ENCODE data around the gene ZC3H13. TPM values are rescaled to one million over a fixed set of nuclear protein-coding genes. Genes with fewer than 3 reads are reported as not detected.

The ZC3H13 gene
- polyA plus RNA-seq, 3 donors, result 70.1 to 83.0 (median 73.2) TPM

DNA sequence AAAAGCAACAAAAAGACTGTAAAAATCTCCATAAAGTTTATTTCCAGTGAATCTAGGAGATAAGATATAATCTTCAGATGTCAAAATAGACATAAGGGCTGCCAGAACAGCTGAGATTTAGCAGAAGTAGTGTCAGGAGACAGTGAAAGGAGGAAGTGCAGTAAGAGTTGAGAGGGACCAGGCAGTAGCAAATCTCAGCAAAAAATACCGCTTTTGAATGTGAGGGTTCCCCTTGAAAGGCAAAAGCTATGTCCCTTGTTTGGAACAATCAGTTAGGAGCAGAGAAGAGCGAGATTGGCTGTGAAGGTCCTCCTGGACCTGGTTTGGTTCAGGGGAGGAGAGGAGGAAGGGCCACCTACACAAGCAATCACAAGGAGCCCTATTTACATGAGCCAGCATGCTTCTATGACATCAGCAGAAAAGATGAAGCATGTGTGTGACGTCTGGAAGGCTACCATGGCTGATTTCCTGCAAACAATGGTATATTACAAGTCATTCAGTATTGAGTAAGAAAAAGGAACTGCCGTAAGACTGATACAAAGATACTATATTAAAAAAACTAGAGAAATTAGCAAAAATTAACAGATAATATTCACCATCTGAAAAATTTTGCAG is 102.1 kb downstream of the ZC3H13 start:
- DNase-seq (ENCODE audit: low read depth in 3 of 3, low spot score in 2 of 3), result no peak

DNA sequence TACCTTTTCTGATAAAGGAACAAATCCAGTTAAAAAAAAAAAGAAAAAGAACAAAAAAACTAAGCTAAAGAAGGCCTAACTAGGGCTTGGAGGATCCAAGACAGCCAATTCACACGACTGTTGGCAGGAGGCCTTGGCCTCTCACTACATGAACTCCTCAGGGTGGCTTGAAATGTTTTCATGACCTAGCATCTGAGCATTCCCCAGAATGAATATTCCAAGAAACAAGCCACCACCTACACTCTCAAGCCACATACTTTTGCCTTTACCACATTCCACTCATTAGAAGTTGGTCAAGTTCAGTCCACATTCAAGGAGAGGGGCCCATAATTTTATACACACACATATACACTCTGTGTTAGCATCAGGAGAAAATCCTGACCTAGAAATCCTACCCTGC is 103.4 kb downstream of the ZC3H13 start:
- no peak for DNase-seq (ENCODE audit: low read depth in 3 of 3, low spot score in 2 of 3)

DNA sequence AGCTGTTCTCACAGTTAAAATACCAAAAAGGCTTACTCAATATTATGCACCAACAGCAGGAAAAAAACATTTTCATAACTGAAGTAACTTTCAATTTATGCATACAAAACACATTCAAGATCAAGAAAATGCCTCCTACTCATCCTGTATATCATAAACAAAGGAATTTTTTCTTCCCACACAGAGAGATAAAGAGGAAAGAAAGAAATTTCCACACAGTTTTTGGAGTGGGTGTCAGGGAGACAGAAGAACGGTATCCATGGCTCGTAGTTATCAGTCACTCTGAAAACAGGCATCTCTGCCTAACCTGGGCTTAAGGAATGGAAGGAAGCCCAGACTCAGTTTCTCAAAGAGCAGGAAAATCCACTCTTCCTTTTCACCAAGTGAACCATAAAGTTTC is 108.6 kb downstream of the ZC3H13 start:
- DNase-seq (ENCODE audit: low read depth in 3 of 3, low spot score in 2 of 3), result no peak

DNA sequence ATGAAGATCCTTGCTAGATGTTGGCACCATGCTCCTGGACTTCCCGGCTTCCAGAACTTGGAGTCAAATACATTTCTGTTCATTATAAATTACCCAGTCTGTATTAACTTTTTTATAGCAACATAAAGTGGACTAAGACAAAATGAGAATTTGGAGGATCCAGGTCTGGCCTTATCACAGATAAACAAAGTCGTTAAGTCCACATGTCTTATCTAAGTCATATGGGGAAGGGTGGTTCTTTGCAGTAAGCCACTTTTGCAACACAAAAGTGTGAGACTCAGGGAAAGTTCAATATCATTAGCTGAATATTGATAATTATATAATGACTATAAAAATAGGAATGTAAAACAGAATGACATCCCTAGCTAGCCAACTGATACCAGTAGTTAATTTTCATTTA is 109.4 kb downstream of the ZC3H13 start:
- DNase-seq (ENCODE audit: low read depth in 3 of 3, low spot score in 2 of 3), result no peak

DNA sequence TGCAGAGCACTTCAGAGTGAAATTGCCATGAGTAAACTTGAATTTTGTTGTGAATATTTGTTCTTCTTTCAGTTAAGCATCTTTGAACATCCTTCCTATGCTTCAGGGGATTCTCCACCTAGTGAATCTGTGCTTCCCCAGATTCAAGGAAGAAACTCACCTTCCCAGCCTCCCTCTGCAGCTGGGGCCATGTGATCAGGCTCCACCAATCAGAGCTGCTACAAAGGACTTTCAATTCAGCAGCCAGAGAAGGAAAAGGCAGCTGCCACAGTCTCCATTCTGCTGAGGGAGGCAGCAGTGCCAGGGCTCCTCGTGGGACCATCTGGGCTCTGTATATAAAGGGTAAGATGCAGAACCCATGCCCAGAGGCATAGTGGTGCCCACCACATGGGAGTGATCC is 111.3 kb downstream of the ZC3H13 start:
- DNase-seq (ENCODE audit: low read depth in 3 of 3, low spot score in 2 of 3), result no peak

DNA sequence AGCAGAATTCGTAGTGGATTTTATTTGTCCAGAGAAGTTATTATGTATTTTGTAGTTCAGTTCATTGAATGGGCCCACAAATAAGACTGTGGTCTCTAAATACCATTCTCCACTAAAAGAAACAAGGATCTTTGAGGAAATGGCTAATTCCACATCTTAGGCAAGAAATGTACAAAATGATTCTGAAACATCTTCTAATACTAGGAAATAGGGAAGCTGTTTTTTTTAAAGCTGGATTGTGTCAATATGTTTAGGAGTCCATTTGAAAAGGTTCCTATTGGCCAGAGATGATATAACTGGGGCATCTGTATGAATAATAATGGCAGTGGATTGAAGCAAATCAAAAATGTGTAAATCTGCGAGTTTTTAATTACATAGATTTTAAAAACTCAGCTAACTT is 112.5 kb downstream of the ZC3H13 start:
- DNase-seq (ENCODE audit: low read depth in 3 of 3, low spot score in 2 of 3), result no peak

DNA sequence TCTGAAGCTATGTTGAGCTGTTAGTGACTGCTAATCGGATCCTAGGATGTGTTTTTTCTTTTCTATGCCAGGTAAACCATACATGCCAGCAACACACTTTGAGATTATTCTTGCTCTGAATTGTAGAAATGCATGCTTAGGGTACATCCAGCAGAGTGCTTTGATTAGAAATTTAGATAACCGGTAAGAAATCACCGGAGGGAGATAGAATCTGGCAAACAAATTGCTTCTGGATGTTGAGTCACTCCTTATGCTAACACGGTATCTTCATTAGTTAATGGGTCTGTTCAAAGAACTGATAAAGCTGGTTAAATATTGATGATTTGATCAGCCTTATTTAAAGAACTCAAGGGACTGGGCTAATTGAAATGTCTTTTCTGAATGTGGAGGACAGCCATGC is 115.9 kb downstream of the ZC3H13 start:
- DNase-seq (ENCODE audit: low read depth in 3 of 3, low spot score in 2 of 3), result no peak

DNA sequence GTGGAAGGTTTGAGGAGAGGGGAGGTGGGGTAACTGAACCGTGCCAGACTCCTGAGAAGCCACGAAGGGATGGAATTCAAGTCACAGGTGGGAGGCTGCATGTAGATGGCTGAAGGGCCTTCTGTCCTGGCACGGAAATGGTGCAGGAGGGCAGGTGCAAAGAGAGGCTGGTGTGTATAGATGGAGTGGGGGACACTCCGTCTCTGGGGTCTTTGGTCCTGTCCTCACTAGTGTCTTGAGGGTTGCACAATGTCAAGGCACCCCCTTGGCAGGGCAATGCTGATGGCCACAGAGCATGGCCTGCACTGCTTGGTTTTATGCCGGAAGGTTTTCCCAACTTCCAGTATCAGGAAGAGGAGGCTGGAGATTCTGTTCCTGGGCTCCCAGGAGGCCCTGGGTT is 118.3 kb downstream of the ZC3H13 start:
- DNase-seq (ENCODE audit: low read depth in 3 of 3, low spot score in 2 of 3), result no peak

DNA sequence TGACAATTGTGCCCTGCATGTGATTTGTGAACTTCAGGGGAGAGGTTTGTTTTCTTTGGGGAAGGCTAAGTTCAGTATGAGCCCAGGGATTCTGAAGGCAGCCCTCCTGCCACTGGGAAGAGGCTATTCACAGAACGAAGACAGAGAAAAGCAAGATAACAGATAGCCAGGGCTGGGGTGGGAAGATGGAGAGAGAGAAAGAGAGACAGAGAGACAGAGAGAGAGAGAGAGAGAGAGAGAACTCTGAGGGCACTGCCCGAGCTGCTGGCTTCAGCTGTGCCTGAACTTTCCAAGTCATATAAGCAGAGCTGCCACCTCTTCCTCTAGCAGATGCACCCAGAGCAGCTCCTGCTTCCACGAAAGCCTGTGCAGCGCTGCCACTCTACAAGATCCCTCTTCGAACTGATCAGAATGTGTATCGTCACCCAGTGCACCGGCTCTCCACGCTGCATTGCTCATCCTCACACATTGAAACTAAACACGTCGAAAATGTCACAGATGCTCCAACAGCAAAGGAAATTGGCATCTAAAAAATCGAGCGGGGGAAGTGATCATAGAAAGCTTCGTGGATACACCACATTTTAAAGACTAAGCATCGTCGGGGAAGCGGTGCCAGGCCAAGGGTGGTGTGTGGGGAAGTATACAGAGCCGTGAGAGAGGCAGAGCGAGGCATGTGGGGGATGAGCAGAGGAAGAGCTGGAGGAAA is 119.2 kb downstream of the ZC3H13 start:
- DNase-seq (ENCODE audit: low read depth in 3 of 3, low spot score in 2 of 3), result no peak

DNA sequence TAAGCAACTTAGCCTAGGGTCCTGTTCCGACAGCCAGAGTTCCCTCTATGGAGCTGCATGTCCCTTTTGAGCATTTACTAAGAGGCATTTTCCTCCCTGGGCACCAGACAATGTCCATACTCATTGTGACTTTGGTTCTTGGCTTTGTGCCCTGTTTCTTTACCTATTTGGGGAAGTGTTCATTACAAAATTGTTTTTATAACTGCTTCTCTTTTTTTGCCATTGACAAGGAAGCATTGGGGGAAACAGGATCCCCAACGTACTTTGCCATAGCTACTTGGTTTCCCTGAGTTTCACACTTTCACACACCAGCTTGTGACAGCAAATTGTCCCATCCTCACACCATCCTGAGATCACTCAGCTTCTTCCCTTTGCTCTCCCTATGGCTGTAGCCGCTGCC is 119.9 kb downstream of the ZC3H13 start:
- DNase-seq (ENCODE audit: low read depth in 3 of 3, low spot score in 2 of 3), result no peak

DNA sequence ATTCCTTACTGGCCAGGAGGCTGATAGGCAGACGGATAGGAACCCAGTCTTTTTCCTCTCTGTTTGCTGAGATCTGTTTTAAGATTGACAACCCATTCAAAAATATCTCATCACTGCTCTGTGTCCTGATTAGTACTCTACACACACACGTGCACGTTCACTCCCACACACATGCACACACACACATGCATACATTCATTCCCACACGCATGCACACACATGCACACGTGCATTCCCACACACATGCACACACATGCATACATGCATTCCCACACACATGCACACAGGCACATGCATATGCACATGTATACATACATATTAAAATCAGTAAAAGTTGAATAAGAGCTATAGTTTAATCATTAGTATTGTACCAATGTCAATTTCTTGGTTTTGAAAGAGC is 120.4 kb downstream of the ZC3H13 start:
- no peak for DNase-seq (ENCODE audit: low read depth in 3 of 3, low spot score in 2 of 3)

DNA sequence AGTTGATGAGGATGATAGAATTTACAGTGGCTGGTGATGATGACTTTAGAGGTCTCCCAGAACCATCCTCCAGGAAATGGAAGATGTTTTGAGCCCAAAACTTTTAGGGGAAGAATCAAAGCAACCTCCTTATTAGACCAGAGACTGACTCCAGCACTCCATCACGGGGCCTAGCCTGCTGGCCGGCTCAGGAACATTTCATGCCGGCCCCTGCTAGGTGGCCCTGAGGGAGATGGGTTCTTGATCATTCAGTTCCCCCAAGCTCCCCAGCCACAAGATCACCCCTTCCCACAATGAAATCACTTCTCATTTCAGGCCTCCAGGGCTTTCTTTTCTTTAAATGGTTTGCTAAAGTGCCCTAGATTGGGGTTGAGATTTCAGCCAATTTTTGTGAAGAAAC is 121.3 kb downstream of the ZC3H13 start:
- no peak for DNase-seq (ENCODE audit: low read depth in 3 of 3, low spot score in 2 of 3)

DNA sequence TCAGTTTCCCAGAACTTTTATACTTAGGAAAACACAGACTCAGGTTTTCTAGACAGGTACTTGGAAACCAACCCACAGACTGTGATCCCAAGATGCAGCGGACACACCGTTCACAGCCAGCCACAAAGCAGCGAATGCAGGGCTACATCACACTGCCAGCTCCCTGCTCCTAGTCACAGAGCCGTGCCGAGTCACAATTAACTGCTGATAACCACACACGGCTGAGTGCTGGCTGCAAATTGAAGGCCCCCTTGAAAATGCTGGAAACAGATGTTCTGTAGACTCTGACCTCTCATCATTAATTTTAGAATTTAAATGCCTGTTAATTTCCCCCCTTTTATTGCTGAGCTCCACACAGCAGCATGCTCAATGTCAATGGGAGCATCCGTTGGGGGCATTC is 122.4 kb downstream of the ZC3H13 start:
- no peak for DNase-seq (ENCODE audit: low read depth in 3 of 3, low spot score in 2 of 3)

DNA sequence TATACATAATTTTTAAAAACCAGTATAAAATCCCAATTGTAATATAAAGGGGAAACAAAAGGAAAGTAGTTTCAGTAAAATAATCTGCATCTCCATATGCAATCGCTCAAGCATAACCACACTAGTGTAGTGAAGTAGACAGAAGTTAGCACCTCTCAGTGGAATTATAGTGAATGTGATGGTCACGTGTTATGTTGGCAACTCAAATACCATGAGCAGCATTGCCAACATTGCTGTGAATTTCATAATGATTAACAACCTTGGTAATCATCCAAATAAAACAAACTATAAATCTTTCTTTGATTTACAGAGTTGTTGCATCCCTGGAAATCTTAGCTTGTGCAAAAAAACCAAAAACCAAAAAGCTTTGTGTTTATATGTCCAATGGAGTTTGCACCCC is 123.7 kb downstream of the ZC3H13 start:
- DNase-seq (ENCODE audit: low read depth in 3 of 3, low spot score in 2 of 3), result no peak

DNA sequence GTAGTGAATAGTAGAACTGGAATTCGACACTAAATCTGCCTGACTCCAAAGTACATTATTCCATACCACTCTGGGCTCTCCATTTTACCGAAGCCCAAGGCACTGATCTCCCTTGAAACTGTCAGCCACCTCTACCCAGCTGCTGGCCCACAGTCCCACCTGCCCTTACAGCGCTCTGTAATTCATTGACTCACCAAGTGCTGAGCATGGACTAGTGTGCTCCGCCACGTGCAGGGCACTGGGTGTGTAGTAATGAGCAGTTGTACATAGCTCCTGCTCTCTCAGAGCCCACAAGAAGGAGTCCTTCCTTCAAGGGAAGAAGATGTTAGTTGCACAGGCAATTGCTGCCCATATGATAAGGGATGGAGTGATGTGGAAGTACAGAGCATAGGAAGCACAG is 124.4 kb downstream of the ZC3H13 start:
- no peak for DNase-seq (ENCODE audit: low read depth in 3 of 3, low spot score in 2 of 3)

DNA sequence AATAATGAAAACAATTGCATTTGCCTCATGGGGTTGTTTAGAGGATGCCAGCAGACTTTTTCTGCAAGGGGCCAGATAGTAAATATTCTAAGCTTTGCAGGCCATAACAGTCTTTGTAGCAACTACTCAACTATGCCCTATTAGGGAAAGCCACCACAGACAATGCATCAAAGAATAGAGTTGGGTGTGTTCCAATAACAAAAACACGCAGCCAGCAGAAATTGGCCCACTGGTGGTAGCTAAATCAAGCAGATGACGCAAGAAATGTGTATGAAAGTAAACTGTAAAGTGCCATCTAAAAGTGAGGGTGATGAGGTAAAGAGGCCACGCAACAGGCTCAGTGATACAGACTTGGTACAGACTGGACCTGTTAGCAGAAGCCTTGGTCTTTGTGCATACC is 125.8 kb downstream of the ZC3H13 start:
- no peak for DNase-seq (ENCODE audit: low read depth in 3 of 3, low spot score in 2 of 3)

DNA sequence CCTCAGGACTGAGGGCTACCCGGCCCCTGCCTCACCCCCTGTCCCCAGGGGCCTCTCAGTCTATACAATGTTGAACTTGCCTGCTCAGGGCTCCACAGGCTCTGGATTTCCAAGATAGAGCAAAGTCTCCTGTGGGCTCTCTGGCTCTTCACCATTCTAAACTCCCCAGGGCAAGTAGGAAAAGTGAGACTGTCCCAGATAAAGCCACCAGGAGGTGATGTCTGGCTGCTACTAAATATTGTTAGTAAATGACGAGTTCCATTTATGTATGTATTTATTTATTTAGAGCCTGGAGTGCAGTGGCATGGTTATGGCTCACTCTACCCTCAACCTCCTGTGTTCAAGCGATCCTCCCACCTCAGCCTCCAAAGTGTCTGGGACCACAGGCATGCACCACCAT is 127.4 kb downstream of the ZC3H13 start:
- DNase-seq (ENCODE audit: low read depth in 3 of 3, low spot score in 2 of 3), result no peak

DNA sequence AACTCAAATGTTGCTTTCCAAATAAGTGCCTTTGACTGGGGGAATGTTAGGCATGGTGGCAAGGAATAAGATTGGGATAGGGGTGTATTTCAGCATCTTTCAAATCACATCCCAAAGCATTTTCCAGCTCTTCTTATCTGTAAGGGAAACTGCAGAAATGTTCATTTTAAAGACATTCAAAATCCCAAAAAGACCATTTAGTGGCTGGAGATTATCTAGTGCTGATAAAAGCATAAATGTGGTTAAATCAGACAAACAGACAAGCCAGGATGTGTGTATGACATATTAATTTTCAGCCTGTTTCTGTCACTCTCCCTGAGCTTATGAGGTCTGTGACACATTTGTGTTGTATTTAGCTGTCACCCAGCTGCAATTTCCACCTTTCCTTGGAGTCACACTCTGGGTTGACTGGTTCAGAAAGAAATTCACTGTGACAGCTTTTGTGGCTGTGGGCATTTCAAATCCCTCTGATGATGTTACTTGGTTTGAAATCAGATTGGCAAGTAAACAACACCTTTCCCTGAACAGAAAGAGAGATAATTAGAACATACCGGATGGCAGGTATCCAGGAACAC is 131.3 kb downstream of the ZC3H13 start:
- DNase-seq (ENCODE audit: low read depth in 3 of 3, low spot score in 2 of 3), result no peak

DNA sequence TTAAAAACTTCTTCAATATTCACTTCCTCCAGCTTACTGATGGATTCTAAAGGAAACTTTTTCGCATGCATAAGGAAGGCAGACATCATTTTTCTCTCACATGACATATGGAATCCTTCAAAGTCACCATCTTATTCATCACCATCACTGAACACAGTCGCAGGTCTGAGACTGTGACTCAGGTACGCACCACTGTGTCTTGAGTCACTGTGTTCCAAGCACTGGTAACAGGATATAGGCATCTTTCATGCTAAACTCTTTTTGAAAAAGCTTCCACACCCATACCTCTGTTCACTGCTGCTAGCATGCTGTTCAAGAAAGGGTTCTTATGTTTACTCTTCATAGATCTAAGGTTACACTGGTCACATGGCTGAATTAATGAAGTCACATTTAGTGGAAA is 133.9 kb downstream of the ZC3H13 start:
- DNase-seq (ENCODE audit: low read depth in 3 of 3, low spot score in 2 of 3), result no peak

DNA sequence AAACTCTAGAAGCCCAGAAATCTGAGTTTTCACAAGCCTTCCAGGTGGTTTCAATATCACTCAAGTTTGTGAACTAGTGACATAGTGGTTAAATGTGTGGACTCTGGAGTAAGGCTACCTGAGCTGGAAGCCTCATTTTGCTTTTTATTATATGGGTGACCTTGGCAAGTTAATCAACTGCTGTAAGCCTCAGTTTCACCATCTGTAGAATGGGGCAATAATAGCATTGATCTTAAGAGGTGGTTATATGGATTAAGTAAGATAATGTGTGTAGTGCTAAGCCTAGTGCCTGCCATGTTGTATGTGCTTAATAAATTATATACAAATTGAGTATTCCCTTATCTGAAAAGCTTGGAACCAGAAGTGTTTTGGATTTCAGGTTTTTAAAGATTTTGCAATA is 135.5 kb downstream of the ZC3H13 start:
- no peak for DNase-seq (ENCODE audit: low read depth in 3 of 3, low spot score in 2 of 3)

DNA sequence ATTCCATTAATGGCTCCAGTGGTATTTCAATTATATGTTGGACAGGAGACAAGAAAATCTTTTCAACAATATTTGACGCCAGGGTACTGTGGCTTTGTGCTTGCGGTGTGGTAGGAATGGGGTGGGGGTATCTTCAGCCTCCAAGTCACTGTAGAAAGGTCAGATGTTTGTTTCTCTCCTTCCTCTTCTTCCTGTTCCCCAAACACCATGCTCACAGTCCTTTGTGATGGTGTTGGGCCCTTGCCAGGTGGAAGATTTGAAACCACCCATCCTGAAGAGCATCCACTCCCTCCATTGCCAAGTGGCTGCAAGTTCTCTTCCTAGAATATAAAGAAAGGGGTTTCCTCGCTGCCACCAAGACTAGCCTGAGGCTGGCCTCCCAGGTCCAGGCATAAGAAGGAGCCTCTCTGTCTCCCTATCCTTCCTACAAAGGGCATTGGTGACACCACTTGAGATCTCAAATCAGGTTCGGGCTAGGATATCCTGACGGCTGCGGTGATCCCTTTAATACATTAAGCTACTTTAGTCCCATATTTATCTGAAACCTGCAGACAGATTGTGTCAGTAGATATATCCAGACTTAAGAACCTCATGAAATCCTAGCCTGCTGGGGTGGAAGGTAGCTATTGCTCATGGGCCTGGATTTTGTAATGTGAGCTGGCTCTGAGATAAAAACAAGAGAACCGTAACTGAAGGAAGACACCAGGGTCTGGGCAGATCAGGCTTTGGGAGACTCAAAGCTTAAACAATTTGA is 136.7 kb downstream of the ZC3H13 start:
- no peak for DNase-seq (ENCODE audit: low read depth in 3 of 3, low spot score in 2 of 3)

DNA sequence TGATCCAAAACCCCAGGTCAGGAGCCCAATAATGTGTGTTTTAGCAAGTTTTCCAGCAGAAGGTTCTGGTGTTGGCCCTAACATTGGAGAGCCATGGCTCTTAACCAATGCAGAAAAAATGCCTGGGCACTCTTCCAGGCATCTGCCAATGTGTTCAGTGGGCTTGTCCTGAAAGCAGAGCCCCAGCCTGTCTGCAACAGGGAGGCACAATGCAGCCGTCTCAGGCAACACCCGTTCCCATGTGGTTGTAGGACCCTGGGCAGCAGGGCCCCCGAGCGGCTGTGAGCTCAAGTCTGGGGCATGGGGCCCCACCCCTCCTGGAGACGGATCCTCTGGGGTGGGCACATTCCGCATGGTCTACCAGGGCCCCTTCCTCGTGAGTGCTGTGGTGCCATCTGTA is 142.9 kb downstream of the ZC3H13 start:
- no peak for DNase-seq (ENCODE audit: low read depth in 3 of 3, low spot score in 2 of 3)
